ENCODE results near the gene TRMO.

TRMO gene

DNA sequence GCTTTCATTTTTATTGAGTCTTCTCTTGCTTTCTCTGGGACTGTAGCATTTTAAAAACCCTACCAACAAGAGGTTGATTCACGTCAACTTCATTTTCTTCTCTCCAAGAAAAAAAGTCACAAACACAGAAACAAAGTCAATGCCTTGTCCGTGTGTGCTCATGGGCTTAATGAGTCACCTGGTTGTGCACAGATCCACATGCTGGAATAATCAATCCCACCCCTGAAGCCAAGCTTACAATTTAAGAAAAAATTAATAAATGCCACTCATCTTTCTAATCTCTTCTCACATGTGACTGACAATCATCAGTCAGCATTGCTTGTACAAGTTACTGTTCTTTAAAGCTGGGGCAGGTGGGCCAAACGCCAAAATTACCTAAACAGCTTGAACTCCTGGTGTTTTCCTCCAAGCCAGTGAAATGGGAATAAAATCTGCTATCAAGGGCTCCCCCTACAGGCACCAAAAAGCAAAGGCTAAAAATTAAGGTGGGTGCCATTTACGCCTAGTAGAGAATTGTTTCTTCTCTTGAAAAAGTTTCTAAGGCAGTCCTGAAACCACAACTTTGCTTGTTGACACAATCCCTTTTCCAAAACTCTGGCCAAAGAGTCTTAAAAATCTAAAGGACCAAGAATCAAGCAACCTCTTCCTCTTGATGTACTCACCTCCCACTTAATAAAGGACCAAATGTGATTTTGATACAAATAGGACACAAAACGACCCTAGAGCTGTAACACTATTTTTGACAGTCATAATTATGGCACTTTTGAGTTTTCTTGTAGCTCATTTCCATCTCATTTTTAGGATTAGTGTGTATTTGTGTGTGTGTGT, 21.3 kb downstream of the TRMO start:
- DNase-seq, result peak; percentile 57

DNA sequence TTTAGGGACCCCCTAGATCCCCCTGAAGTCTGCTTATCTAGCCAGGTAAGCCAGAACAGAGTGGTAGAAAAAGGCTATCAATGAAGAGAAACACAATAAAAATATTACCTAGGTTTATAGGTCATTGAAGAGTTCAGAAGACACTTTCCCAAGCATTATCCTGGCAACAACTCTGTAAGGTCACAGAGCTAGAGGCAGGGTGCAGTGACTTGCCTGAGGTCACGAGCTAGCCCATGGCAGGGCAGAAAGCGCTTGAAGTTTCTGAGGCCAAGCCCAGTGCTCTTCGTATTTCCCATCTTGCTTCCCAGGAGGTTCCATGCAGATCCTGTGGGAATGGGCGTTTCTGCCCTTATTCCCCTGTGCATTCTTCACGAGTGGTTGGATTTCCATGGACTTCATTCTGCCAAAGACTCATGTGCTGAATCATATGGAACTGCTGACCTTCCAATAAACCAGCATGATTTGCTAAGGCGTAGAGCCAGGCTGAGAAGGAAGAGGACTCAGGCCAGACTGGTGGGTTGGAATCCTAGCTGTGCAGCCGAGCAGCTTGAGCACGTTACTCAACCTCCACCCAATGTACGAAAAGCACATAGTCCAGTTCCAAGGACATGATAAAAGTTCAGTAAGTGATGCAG, 22.1 kb downstream of the TRMO start:
- DNase-seq, result no peak

DNA sequence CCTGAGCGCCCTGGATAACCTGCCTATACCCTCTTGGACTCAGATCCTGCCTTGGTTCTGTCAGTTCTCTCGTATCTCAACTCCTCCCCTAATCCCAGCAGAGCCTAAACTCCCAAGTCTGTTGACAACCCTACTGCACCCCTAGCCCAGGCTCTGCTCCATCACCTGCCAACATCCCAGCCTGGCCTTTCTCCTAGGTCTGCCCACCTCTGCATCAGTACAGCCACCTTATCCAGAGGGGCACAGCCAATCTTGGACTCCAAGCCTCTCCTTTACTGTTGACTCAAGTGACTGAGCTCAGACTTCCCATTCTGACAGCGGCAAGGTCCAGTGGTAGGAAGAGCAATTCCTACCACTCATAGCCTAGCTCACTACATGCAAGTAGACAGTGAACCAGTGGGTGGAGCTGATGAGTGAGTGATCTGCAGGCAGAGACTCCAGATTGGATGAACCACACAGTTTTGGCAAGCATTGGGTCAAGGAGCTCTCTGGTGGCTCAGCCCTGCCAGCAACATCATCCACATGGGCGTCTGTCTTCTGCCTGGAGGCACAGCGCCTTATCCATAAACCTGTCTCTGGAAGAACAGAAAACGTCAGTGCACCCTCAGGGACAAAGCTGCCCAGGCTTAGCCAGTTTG, 26.5 kb downstream of the TRMO start:
- no peak for DNase-seq

DNA sequence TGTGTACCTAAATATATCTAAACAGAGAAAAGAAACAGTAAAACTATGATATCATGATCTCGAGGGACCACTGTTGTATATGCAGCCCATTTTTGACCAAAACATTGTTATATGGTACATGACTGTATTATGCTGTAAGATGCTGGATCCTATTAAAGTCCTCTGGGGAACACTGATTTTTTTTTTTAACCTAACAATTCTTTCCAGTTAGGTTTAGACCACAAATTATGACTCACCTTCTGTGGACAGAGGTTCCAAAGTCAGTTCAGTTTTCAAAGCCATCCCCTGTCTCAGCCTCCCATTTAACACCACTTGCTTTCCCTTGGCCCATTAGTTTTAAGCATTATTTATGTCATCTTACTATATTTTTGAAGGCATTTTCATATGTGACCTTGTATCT, 27.1 kb downstream of the TRMO start:
- DNase-seq, result no peak

DNA sequence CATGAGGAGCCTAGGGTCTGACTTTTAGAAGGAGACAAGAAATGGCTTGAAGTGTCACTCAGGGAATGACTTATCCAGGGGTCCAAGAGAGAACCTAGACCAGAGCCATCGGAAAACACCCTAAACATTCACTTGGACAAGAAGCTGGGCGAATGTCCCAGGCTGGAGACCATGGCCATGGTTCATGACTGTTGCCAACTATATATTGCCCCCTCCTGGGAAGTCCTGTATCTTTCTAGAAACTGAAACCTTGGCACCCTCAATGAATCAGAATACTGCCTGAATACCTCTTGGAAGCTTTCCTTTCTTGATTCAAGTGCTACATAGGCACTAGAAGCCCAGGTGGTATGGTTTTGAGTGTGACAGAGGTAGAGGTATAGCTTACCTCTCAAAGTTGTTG, 29.9 kb downstream of the TRMO start:
- no peak for DNase-seq

DNA sequence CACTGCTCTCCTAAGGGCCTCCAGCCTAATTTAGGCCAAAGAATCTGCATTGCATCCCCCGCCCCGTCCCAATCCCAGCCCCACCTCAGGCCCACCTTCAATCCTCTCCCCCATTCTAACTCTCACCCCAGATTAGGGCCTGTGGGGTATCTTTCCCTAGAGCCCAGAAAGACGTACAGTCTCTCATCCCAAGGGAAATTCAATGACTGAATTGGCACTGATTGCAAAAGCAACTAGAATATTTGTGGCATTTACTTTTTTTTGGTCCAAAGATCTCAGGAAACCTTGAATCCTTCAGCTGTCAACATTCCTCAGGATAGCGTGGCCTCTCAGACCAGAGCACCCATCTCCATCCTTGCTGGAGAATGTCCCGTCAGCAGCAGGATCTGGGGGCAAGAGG, 30.6 kb downstream of the TRMO start:
- no peak for DNase-seq

DNA sequence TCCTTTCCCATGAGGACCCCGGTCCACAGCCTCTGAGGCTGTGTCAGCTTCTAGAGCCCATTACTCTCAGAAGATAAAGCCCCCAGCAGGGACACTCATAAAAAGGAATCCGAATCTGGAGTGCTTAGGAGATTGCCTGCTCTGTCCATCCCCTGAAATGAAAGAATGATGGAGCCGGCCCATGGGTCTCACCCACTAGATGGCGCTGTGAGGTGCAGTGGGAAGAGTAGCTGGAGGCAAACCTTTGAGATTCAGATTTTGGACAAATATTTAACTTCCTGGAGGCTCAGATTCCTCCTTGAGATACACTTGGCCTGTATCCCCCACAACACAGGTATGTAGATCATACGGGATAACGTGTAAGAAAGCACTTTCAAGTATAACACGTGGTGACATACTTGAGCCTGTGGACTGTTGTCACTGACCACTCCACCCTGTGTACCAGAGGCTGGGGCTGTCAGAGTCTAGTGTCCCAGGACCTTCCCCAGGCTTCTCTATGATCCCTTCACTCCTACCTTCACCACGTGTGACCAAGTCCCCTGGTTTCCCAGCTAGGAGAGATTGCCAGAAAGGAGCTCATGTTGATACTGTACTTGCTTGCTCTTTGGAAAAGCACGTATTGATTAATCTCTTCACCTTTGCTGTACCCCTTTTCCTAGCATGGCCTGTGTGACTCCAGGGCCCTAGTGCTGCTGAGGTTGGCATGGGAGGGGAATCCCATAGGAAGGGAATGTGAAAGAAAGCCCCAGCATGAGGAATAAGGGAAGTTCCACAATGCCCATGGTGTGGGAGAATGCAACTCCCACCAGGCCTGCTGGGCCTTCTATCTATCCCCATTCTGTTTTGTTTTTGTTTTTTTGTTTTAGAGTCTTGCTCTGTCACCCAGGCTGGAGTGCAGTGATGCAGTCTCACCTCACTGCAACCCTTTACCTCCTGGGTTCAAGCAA, 32.1 kb downstream of the TRMO start:
- no peak for DNase-seq

DNA sequence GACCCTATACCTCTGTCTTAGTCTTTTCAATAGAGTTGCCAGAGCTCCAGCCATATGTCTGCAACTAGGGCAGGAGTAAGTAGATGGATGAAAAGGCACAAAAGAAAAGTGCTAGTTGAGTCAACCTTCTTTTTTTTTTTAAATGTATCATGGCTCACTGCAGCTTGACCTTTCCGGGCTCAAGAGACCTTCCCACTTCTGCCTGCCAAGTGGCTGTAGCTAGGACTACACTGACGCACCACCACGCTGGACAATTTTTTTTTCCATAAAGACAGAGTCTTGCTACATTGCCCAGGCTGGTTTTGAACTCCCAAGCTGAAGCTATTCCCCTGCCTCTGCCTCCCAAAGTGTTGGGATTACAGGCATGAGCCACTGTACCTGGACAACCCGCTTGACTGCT, 42.0 kb downstream of the TRMO start:
- no peak for DNase-seq

DNA sequence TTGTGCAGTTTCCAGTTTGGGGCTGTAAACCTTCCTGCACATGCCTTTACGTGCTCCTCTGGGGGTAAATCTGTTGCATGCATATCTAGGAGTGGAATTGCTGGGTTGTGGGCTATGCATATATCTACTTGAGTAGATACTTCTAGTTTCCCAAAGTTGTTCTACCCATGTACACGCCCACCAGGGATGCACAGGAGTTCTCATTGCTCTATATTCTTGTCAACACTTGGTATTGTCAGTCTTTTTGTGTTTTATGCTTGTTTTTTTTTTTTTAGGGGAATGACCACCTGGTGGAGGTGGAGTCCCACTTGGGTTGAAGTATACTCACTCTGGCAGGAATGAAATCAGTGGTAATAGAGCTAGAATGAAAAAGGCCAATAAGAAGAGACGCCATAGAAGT, 46.2 kb downstream of the TRMO start:
- DNase-seq, result no peak

DNA sequence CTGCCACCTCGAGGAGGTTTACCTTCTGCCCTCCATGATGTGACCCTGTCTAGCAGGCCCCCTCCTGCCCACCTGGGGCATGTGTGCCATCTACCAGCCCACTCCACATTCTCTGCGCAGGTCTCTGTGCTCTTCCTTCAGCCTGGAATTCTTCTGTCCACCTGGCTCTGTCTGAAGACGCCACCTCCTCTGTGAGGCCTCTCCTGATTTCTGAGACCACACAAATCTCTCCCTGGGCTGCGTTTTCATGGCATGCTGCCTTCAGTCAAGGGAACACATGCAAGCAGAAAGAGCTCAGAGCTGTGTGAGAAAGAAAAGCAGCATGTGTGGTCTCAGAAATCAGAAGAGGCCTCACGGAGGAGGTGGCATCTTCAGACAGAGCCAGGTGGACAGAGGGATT, 47.2 kb downstream of the TRMO start:
- no peak for DNase-seq

DNA sequence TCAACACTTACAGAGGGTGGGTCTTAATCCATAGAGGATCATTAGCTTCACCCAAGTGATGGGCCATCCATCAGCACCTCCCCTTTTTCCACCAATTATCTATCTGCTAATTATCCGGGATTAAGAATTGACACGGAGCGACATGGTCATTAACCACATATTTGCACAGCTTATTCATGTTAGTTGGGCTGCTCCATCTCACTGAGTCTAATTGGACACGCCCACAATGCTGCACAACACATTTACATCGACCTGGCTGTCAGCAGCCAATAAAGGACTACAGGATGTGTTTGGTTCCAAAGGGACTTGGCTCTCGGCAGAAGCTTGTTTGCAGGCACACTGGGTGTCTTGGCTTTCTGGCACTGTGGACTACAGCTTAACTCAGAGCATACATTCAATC, 47.7 kb downstream of the TRMO start:
- no peak for DNase-seq

DNA sequence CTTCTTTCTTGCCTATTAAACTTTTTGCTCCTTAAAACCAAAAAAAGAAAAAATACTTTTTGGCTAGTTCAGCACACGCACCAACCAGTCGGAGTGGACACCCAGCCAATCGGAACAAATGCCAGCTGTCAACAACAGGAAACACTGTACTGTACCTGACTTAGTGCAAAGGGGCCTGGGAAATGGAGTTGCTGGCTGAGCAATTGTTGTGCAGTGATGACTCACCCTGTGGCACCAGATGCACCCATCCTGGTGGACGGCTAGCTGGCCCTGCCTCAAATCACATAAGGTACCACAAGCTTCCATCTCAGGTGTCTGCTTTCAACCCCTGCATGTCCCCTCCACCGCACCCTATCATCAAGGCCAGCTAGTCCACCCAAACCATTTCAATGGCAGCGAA, 48.4 kb downstream of the TRMO start:
- no peak for DNase-seq

DNA sequence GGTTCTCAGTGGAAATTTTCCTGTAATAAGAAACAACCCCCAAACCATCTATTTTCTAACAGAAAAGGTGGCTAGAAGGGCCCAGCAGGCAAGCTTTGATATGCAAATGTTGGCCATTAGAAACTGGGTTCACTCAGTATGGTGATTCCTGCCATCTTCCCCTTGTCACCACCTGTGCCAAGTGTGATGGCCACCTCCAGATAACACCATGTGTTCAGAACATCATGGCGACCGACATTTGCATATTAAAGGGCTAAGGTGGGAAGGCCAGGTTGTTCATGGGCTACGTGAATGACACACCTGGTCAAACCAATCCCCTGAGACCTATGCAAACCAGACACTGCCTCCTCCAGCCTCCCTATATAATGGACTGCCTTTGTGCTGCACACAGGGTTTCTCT, 48.9 kb downstream of the TRMO start:
- DNase-seq, result no peak

DNA sequence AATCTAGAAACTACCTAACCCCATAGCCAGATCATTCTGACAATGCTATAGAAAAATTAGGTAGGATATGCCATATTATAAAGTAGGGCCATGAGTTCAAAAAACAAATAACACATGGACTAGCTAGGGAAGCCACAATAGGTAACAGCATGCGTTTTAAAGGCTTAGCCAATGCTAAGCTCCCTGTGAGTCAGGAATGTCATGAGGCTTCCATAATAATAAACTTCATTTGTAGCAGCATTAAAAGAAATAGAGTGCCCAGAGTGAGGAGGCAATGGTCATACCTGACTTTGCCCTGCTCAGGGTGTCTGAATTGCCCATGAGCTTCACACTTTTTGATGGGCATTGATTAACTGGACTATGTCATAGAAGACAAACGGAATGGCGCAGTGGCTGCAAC, 53.4 kb downstream of the TRMO start:
- DNase-seq, result no peak

DNA sequence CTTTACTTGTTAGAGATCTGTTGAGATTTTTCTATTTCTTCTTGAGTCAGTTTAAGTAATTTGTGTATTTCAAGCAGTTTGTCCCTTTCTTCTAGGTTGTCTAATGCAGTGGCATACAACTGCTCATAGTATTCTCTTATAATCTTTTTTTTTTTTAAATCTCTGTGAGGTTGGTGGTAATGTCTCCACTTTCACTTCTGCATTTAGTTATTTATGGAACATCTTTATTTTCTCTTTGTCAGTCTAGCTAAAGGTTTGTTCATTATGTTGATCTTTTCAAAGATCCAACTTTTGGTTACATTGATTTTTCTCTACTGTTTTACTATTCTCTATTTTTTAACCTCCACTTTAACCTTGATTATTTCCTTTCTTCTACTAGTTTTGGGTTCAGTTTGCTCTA, 55.5 kb downstream of the TRMO start:
- DNase-seq, result no peak

DNA sequence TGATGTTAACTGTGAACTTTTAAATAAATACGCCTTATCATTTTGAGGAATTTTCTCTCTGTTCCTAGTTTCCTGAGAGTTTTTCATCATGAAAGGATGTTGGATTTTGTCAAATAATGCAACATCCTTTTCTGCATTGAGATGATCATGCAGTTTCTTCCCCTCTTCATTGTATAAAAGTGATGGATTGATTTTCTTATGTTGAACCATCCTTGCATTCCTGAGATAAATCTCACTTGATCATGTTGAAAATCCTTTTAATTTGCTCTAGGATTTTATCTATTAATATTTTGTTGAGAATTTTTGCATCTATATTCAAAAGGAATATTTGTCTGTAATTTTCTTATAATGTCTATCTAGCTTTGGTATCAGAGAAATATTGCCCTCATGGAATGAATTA, 56.0 kb downstream of the TRMO start:
- DNase-seq, result no peak

DNA sequence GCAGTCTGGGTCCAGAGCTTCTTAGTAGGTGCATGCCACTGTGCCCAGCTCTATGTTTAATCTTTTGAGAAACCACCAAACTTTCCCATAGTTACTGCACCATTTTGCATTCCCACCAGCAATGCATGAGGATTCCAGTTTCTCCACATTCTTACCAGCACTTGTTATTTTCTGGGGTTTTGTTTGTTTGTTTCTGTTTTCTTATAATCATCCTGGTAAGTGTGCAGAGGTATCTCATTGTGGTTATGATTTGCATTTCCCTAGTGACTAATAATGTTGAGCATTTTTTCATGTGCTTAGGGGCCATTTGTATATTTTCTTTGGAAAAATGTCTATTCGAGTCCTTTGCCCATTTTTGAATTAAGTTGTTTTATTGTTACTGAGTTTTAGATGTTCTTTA, 57.9 kb downstream of the TRMO start:
- no peak for DNase-seq

DNA sequence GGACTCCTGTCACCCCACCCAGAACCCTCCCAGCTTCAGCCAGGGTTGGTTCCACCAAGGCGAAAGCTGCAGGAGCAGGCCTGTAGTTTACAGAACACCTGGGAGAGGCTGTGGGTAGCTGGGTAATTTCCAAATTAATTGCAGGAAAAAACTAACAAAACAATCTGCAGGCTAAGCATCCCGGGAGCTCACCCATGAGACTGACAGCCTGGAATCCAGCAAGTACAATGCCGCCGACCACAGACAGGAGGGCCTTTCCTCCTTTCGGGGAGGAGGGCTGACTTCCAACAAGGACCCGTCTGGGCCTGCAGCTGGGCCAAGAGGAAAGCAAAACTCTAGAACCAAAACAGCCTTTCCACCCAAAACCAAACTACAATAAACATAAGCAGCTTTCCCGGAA, 59.0 kb downstream of the TRMO start:
- no peak for DNase-seq

DNA sequence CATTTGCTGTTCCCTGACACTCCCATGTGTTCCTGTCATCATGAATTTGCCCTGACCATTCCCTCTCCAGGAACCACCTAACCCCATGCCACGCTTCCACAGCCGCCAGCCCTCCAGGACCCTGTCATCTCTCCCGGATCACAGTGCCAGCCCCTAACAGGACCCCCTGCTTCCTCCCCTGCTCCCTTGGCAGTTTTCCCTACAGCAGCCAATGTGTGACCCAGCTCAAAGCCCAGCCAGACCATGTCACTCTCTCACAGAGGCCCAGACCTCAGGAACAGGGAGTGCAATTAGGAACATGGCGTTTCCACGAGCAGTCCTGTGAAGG, 61.2 kb downstream of the TRMO start:
- DNase-seq, result no peak

DNA sequence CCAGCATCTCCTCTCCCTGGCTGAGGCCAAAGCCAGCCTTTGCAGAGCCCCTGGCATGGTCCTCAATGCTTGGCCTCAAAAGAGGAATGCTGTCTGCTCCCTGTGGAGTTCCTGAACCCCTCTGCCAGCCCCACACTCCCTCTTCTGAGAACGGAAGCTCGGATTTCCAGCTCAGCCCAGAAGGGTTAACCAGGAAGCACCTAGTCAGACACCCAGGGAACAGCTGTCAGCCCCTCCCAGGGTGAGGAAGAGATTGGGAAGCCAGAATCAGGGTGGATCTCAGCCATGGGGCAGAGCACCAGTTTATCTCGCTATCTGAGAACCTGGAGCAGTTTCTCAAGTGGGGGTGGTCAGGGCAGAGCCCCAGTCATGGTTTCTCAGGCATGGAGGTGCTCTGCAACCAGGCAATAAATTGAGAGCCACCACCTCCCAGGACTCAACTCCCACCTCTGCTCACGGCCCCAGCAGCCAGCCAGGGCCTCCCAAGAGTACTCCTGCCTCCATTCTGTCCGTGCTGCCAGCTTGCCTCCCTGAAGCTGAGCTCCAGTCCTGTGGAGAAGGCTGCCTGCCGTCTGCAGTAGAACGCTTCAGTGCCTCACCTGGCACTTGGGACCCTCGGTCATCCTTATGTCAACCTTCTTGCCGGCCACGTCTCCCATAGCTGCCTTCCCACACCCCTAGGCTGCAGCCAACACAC, 61.7 kb downstream of the TRMO start:
- DNase-seq, result no peak

DNA sequence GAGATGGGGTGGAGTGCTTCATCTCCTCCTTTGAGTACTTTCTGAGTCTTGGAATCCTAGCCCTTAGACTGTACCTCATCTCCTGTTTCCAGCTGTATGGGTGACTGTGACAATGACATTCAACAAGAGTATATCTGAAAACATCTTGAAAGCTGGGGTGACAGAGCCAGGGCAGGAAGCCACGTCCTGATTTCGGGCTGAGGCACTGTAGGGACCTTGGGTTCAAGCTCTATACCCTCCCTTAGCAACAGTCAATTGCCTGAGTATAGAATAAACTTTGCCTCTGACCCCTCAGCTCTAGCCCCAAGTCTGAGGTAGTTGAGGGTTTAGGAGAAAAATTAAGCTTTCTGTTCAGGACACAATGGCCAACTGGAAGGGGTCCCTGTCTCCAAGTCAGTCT, 63.0 kb downstream of the TRMO start:
- DNase-seq, result no peak

DNA sequence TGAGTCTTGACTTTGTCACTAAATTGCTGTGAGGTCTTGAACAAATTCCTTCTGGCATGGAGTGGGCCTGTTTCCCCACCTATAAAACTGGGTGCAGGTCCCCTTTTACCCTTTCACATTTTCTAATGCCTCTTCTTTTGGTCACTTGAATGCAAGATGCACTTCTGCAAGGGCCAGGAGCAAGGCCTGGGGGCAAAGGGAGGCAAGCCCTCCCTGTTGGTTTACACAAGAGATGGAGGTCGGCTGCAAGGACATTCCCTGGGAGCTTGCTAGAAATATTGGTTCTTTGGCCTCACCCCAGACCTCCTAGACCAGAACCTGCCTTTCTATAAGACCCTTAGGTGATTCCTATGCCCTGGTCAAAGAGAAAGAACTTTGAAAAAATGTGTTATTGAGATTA, 63.5 kb downstream of the TRMO start:
- DNase-seq, result no peak

DNA sequence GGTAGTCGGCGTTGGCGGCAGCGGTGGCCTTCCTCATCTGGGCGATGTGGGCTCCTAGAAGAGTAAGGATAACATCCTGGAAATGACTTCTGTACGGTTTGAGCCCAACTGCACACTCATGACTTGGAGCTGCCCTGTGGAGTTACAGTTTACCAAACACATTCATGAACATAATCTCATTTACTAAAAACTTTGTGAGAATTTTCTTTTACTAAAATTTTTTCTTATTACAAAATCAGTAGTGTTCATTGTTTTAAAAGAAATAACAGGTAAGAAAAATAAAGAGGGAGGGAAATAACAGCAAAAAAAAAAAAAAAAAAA, 63.9 kb downstream of the TRMO start:
- DNase-seq, result no peak

Measured in retina (tissue), 1 donor.